Measurements from ENCODE around the gene TEX28.
"Not testable (repeated sequence)": the region's sequence is repeated elsewhere in the genome, so short reads cannot be mapped to it uniquely, and the experiment has no call there.

TEX28 gene

GRCh38 chrX:154310616-154311536, 16.0 kb upstream of the TEX28 start:
- no peak for DNase-seq

- DNase-seq = no peak
Observed at GRCh38 chrX:154309041-154309775, 14.3 kb upstream of the TEX28 start.

GRCh38 chrX:154308108-154308946, 13.4 kb upstream of the TEX28 start:
- DNase-seq = peak; percentile 76

- no peak for DNase-seq
Observed at GRCh38 chrX:154307202-154307601, 12.3 kb upstream of the TEX28 start.

GRCh38 chrX:154305541-154306205, 10.7 kb upstream of the TEX28 start:
- DNase-seq = no peak

- DNase-seq = no peak
Observed at GRCh38 chrX:154304846-154305245, 9.9 kb upstream of the TEX28 start.

- DNase-seq = no peak
Observed at GRCh38 chrX:154303476-154303875, 8.6 kb upstream of the TEX28 start.

- not testable (repeated sequence) for DNase-seq
Observed at GRCh38 chrX:154302998-154303397, 8.1 kb upstream of the TEX28 start.

- DNase-seq = no peak
Observed at GRCh38 chrX:154300816-154301215, 5.9 kb upstream of the TEX28 start.

GRCh38 chrX:154298312-154298711, 3.4 kb upstream of the TEX28 start:
- DNase-seq = no peak

- no peak for DNase-seq
Observed at GRCh38 chrX:154296731-154297130, 1.8 kb upstream of the TEX28 start.

GRCh38 chrX:154295664-154296310, 863 bp upstream of the TEX28 start, which contains the start of gene TKTL1:
Gene TKTL1, plus strand, starts transcription at chrX:154295795. Its CDS starts 65 bp downstream, at chrX:154295860.
- no peak for DNase-seq

- DNase-seq = not testable (repeated sequence)
Observed at GRCh38 chrX:154286406-154286805, 8.5 kb downstream of the TEX28 start.

GRCh38 chrX:154284489-154285338, 10.2 kb downstream of the TEX28 start:
- DNase-seq = not testable (repeated sequence)

- DNase-seq = not testable (repeated sequence)
Observed at GRCh38 chrX:154269245-154269644, 25.7 kb downstream of the TEX28 start.

- DNase-seq = not testable (repeated sequence)
Observed at GRCh38 chrX:154263072-154263471, 31.9 kb downstream of the TEX28 start.

GRCh38 chrX:154258711-154259110, 36.2 kb downstream of the TEX28 start:
- not testable (repeated sequence) for DNase-seq

- not testable (repeated sequence) for DNase-seq
Observed at GRCh38 chrX:154257282-154257681, 37.6 kb downstream of the TEX28 start, which contains the start of gene OPN1MW3. Gene OPN1MW3, plus strand, starts transcription at chrX:154257582. Its CDS starts 38 bp downstream, at chrX:154257620.

- not testable (repeated sequence) for DNase-seq
Observed at GRCh38 chrX:154248076-154248475, 46.8 kb downstream of the TEX28 start.

- not testable (repeated sequence) for DNase-seq
Observed at GRCh38 chrX:154247377-154248045, 47.4 kb downstream of the TEX28 start.

Measured in stimulated activated CD4-positive, alpha-beta T cell treated with anti-CD3 and anti-CD28 coated beads, Interleukin-1b, Interleukin-23, amount 100 ng/mL, for 48 hours (primary cell).